Esophagus muscularis mucosa (tissue), 4 donors: ENCODE measurements around the gene CDK14. TPM values are rescaled to one million over a fixed set of nuclear protein-coding genes. Genes with fewer than 3 reads are reported as not detected.

ENCODE experiments used
- DNase-seq: peaks from one replicate; pipeline ENCODE4 v3.0.0-alpha.2; 2017; ENCODE audit errors: extremely low spot score
- H3K27ac ChIP-seq, 4 donors: fragments of 200-600 bp; sonication (generic); replicated peaks in 1 of 4; 1 replicate in 3 of 4; 2 replicates in 1 of 4; pipeline ENCODE4 v1.5.1; 2016 to 2019; ENCODE audit warnings: mild to moderate bottlenecking in 1 of 4
- H3K27me3 ChIP-seq, 4 donors: fragments of 200-600 bp; sonication (generic); one replicate each; pipeline versions ENCODE4 v1.5.1 to v1.6.0; 2016 to 2019
- H3K36me3 ChIP-seq, 4 donors: fragments of 200-600 bp; sonication (generic); one replicate each; pipeline ENCODE4 v1.5.1; 2016 to 2019
- H3K4me1 ChIP-seq, 4 donors: fragments of 200-600 bp; sonication (generic); one replicate each; pipeline ENCODE4 v1.5.1; 2016 to 2019
- H3K4me3 ChIP-seq, 4 donors: fragments of 200-600 bp; sonication (generic); 1 replicate in 2 of 4; 2 replicates in 2 of 4; pipeline ENCODE4 v1.5.1; 2016 to 2019; ENCODE audit warnings: mild to moderate bottlenecking in 4 of 4, moderate library complexity in 1 of 4
- H3K9me3 ChIP-seq, 4 donors: fragments of 200-600 bp; sonication (generic); 1 replicate in 3 of 4; 2 replicates in 1 of 4; pipeline ENCODE4 v1.5.1; 2016 to 2019
- EP300 ChIP-seq: sonication (generic); formaldehyde crosslinking; IDR thresholded peaks from one replicate; pipeline ENCODE4 v1.6.1; 2017; ENCODE audit warnings: antibody characterized with exemption
- POLR2A ChIP-seq: fragments of 450-650 bp; IDR thresholded peaks from one replicate; pipeline ENCODE4 v1.6.1; 2017; ENCODE audit warnings: antibody characterized with exemption, moderate library complexity, mild to moderate bottlenecking, low read depth
- POLR2AphosphoS5 ChIP-seq, 2 donors: sonication (generic); formaldehyde crosslinking; IDR thresholded peaks; one replicate each; pipeline ENCODE4 v1.6.1; 2017; ENCODE audit warnings: antibody characterized with exemption in 2 of 2
- WGBS: methylation state at CpG from one replicate; pipeline ENCODE4 v1.1.5; 2018; 5-methylcytosine and 5-hydroxymethylcytosine counted together
- intact Hi-C: fragments of 100-400 bp; cut with DNase I; formaldehyde crosslinking; loops from one replicate; pipeline ENCODE4 v1.15.1; 2023
- total RNA-seq, 4 donors: library from RNA; depleted of rRNA; stranded (reverse); fragments of >200 nt; gene quantifications; one replicate each; pipeline versions ENCODE4 v1.1.0 to v1.2.1, GENCODE V29; 2016
- TF ChIP-seq, protein P1 (sequence below), 3 experiments: fragments of 200-600 bp in 2 of 3; fragments of 450-650 bp in 1 of 3; sonication (generic) in 2 of 3; IDR thresholded peaks; one replicate each; pipeline ENCODE4 v1.5.1; 2017 to 2019; ENCODE audit warnings: antibody characterized with exemption in 3 of 3, mild to moderate bottlenecking in 2 of 3, moderate library complexity in 1 of 3

The CDK14 gene
- total RNA-seq, 4 donors from 2014 or later: 9.6 to 17.7 (median 14.3) TPM

DNA sequence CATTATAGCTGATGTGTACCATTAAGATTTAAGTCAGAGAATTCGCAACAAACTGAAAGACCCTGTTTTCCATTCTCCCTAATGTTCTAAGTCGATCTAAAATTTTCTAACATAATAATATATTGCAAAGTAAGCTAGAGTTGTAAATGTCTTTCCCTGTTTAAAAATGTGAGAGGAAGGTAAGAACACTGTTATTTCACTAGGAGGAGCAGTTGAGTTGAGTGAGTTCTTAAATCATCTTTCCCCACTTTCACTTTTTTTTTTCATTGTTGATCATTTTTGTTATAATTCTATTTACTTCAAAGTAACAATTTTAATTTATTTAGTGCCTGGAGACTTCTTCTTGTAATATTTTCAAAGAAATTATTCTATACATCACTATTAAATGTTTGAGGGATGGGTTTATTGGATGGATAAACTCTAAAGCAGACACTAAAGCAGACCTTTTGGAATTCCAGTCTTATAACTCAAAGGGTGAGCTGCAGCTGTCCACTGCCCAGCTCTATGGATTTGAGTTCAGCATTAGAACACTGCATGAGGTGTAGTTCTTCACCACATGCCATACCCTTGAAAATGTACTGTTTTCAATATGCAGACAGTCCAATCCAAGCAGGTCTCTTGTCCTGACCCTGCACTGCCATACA is 486.9 kb downstream of the CDK14 start:
- TF ChIP-seq, protein P1, sequence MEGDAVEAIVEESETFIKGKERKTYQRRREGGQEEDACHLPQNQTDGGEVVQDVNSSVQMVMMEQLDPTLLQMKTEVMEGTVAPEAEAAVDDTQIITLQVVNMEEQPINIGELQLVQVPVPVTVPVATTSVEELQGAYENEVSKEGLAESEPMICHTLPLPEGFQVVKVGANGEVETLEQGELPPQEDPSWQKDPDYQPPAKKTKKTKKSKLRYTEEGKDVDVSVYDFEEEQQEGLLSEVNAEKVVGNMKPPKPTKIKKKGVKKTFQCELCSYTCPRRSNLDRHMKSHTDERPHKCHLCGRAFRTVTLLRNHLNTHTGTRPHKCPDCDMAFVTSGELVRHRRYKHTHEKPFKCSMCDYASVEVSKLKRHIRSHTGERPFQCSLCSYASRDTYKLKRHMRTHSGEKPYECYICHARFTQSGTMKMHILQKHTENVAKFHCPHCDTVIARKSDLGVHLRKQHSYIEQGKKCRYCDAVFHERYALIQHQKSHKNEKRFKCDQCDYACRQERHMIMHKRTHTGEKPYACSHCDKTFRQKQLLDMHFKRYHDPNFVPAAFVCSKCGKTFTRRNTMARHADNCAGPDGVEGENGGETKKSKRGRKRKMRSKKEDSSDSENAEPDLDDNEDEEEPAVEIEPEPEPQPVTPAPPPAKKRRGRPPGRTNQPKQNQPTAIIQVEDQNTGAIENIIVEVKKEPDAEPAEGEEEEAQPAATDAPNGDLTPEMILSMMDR (IDR thresholded peaks at IDR 0.05): peak; percentile 46 to 66 (median 63)
- TF ChIP-seq POLR2AphosphoS5 (IDR thresholded peaks at IDR 0.05): no peak
- intact Hi-C loops: loop anchor here (2.0 to 10.0 kb wide), 3 partner anchors 180 to 802 kb away; partner anchors contain the start of gene MTERF1
- H3K4me3 ChIP-seq: peak overlapping the region in 2 of 4 donors; percentile 9 to 16
- peak overlapping the region; percentile 39 to 74 (median 59) for H3K27ac ChIP-seq
- peaks cover 31 to 56% (median 35%) of the 10 kb centered on the region in 4 donors for H3K4me1 ChIP-seq
- H3K36me3 ChIP-seq: no peaks in the 10 kb centered on the region
- WGBS: 33% methylated on average over 2 of the region's 2 CpGs
- no peaks in the 10 kb centered on the region for H3K27me3 ChIP-seq
- DNase-seq: no peak
- no peaks in the 10 kb centered on the region for H3K9me3 ChIP-seq

GRCh38 chr7:91083855-91084644 is 487.9 kb downstream of the CDK14 start:
- intact Hi-C loops: loop anchor here (2.0 to 10.0 kb wide), 3 partner anchors 179 to 801 kb away; partner anchors contain the start of gene MTERF1
- H3K4me1 ChIP-seq: peaks cover 31 to 56% (median 34%) of the 10 kb centered on the region in 4 donors

GRCh38 chr7:91085175-91085574 is 489.1 kb downstream of the CDK14 start:
- Histone ChIP-seq H3K36me3 (no peaks in the 10 kb centered on the region), H3K27ac (no peak overlapping the region), H3K9me3 (no peaks in the 10 kb centered on the region), H3K4me1 (peaks cover 27 to 53% (median 36%) of the 10 kb centered on the region in 4 donors), H3K27me3 (no peaks in the 10 kb centered on the region), H3K4me3 (no peak overlapping the region)
- TF ChIP-seq POLR2A (no peak), POLR2AphosphoS5 (IDR thresholded peaks at IDR 0.05) (no peak), EP300 (no peak)
- TF ChIP-seq, protein P1 (IDR thresholded peaks at IDR 0.05): no peak
- WGBS: 75% methylated on average over 4 of the region's 4 CpGs
- intact Hi-C loops: loop anchor here (10.0 kb wide), 2 partner anchors 550 to 800 kb away; partner anchors contain the start of gene MTERF1
- DNase-seq: no peak

More at GRCh38 chr7:91083855-91084644, 487.9 kb downstream of the CDK14 start:
- Histone ChIP-seq H3K27ac (no peak overlapping the region), H3K4me3 (no peak overlapping the region), H3K9me3 (no peaks in the 10 kb centered on the region), H3K27me3 (no peaks in the 10 kb centered on the region), H3K36me3 (no peaks in the 10 kb centered on the region)
- TF ChIP-seq, protein P1 (IDR thresholded peaks at IDR 0.05): no peak
- WGBS: 56% methylated on average over 3 of the region's 3 CpGs
- DNase-seq: no peak

GRCh38 chr7:91086200-91086599 is 490.1 kb downstream of the CDK14 start:
- Histone ChIP-seq H3K4me3 (no peak overlapping the region), H3K27me3 (no peaks in the 10 kb centered on the region), H3K4me1 (peaks cover 27 to 45% (median 32%) of the 10 kb centered on the region in 4 donors), H3K36me3 (no peaks in the 10 kb centered on the region), H3K9me3 (no peaks in the 10 kb centered on the region), H3K27ac (no peak overlapping the region)
- no peak for DNase-seq
- intact Hi-C loops: loop anchor here (10.0 kb wide), 2 partner anchors 549 to 799 kb away; partner anchors contain the start of gene MTERF1
- WGBS: 98% methylated on average over 4 of the region's 4 CpGs
- TF ChIP-seq EP300: no peak
- TF ChIP-seq POLR2A: no peak
- TF ChIP-seq, protein P1 (IDR thresholded peaks at IDR 0.05): no peak
- TF ChIP-seq POLR2AphosphoS5 (IDR thresholded peaks at IDR 0.05): no peak
